Measurements from ENCODE around the gene NKIRAS1.

DNA sequence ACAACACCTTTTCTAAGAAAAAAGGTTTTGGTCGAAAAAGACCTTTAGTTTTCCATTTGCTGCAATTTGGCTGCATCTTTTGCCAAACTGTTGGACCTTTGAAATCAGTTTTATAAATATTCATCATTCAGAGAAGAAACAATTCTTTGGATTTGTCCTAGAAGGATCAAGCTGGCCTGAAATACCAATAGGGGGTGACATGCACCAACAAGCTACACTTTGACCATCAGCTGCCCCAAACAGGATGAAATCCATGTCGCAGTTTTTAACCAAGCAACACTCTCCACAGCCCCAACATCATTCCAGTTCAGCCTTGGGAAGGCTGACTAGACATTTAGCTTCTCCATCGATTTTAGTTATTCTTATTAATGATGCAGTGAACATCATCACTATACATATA is 9.9 kb upstream of the NKIRAS1 start:
- TF ChIP-seq, protein P1, sequence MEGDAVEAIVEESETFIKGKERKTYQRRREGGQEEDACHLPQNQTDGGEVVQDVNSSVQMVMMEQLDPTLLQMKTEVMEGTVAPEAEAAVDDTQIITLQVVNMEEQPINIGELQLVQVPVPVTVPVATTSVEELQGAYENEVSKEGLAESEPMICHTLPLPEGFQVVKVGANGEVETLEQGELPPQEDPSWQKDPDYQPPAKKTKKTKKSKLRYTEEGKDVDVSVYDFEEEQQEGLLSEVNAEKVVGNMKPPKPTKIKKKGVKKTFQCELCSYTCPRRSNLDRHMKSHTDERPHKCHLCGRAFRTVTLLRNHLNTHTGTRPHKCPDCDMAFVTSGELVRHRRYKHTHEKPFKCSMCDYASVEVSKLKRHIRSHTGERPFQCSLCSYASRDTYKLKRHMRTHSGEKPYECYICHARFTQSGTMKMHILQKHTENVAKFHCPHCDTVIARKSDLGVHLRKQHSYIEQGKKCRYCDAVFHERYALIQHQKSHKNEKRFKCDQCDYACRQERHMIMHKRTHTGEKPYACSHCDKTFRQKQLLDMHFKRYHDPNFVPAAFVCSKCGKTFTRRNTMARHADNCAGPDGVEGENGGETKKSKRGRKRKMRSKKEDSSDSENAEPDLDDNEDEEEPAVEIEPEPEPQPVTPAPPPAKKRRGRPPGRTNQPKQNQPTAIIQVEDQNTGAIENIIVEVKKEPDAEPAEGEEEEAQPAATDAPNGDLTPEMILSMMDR (tag by site-specific recombination; IDR thresholded peaks at IDR 0.05): peak; percentile 22; the same call in 1 of the 2 replicates
- TF ChIP-seq, protein P2, sequence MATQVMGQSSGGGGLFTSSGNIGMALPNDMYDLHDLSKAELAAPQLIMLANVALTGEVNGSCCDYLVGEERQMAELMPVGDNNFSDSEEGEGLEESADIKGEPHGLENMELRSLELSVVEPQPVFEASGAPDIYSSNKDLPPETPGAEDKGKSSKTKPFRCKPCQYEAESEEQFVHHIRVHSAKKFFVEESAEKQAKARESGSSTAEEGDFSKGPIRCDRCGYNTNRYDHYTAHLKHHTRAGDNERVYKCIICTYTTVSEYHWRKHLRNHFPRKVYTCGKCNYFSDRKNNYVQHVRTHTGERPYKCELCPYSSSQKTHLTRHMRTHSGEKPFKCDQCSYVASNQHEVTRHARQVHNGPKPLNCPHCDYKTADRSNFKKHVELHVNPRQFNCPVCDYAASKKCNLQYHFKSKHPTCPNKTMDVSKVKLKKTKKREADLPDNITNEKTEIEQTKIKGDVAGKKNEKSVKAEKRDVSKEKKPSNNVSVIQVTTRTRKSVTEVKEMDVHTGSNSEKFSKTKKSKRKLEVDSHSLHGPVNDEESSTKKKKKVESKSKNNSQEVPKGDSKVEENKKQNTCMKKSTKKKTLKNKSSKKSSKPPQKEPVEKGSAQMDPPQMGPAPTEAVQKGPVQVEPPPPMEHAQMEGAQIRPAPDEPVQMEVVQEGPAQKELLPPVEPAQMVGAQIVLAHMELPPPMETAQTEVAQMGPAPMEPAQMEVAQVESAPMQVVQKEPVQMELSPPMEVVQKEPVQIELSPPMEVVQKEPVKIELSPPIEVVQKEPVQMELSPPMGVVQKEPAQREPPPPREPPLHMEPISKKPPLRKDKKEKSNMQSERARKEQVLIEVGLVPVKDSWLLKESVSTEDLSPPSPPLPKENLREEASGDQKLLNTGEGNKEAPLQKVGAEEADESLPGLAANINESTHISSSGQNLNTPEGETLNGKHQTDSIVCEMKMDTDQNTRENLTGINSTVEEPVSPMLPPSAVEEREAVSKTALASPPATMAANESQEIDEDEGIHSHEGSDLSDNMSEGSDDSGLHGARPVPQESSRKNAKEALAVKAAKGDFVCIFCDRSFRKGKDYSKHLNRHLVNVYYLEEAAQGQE (tag by site-specific recombination; IDR thresholded peaks at IDR 0.05): no peak
- TF ChIP-seq ZFP69B (tag by site-specific recombination; IDR thresholded peaks at IDR 0.05) (no peak), ZBTB7A (tag by site-specific recombination; IDR thresholded peaks at IDR 0.05; ENCODE audit: low read depth) (no peak), ZNF391 (tag by site-specific recombination; IDR thresholded peaks at IDR 0.05; ENCODE audit: borderline replicate concordance, low read depth) (no peak), BCL11B (tag by site-specific recombination; IDR thresholded peaks at IDR 0.05; ENCODE audit: low read depth) (no peak), WT1 (tag by site-specific recombination; IDR thresholded peaks at IDR 0.05) (no peak), ZNF501 (tag by site-specific recombination; IDR thresholded peaks at IDR 0.05) (no peak), ZNF621 (tag by site-specific recombination; IDR thresholded peaks at IDR 0.05) (no peak), ZNF514 (tag by site-specific recombination; IDR thresholded peaks at IDR 0.05) (no peak), KLF10 (tag by site-specific recombination; IDR thresholded peaks at IDR 0.05) (no peak), BCL11A (tag by site-specific recombination; IDR thresholded peaks at IDR 0.05; ENCODE audit: low read depth) (no peak)
- TF ChIP-seq, protein P3, sequence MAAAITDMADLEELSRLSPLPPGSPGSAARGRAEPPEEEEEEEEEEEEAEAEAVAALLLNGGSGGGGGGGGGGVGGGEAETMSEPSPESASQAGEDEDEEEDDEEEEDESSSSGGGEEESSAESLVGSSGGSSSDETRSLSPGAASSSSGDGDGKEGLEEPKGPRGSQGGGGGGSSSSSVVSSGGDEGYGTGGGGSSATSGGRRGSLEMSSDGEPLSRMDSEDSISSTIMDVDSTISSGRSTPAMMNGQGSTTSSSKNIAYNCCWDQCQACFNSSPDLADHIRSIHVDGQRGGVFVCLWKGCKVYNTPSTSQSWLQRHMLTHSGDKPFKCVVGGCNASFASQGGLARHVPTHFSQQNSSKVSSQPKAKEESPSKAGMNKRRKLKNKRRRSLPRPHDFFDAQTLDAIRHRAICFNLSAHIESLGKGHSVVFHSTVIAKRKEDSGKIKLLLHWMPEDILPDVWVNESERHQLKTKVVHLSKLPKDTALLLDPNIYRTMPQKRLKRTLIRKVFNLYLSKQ (tag by site-specific recombination; IDR thresholded peaks at IDR 0.05; ENCODE audit: borderline replicate concordance): no peak
